ENCODE data around the gene CRYBB1.

The CRYBB1 gene

DNA sequence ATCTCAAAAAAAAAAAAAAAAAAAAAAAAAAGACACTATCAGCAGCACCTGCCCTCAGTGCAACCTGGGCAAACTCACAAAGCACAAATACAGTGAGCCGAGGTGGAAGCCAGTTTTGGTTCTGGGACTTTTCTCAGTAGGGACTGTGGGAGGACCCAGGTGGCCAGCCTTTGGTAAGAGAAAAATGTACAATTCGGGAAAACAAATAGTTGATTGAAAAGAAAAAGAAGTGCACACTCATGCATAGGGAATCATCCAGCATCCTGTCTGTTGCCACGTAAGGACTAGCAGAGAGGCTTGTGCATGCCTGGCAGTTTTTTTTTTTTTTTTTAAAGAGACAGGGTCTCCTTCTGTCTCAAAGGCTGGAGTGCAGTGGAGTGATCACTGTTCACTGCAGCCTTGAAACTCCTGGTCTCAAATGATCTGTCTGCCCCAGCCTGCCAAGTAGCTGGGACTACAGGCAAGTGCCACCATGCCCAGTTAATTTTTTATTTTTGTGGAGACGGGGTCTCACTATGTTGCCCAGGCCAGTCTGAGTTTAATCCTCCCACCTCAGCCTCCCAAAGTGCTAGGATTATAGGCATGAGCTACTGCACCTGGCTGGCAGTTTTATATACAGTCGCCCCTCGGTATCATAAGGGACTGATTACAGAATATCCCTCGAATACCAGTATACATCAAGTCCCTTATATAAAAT lies 64.6 kb downstream of the CRYBB1 start:
- DNase-seq (ENCODE audit: low spot score) = peak; percentile 79

DNA sequence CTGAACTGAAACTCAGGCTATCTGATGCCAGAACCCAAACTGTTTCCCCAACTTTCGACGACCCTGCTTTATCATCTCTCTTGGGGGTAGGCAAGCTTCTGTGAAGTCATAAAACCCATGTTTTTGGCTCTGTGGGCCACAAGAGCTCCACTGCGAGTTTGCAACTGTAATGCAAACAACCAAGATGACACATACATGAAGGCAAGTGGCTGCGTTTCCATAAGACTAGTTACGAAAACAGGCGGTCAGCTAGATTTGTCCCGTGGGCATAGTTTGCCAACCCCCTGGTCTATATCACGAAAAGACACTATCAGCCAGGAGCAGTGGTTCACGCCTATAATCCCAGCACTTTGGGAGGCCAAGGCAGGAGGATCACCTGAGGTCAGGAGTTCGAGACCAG lies 65.4 kb downstream of the CRYBB1 start:
- no peak for DNase-seq (ENCODE audit: low spot score)

DNA sequence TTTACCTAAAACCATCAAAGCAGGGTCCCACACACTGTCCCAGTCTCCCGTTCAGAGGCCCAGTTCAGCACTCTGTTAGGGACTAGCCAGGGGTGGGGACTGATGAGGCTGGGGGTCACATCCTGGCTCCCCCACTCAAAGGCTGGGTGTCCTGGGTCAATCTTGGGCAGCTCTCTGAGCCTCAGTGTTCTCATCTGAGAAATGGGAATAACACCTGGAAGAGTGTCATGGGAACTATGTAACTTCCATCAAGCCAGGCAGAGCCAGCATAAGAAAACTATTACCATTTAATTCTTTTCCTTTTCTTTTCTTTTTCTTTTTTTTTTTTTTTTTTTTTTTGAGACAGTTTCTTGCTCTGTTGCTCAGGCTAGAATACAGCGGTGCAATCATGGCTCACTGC lies 66.3 kb downstream of the CRYBB1 start:
- no peak for DNase-seq (ENCODE audit: low spot score)

DNA sequence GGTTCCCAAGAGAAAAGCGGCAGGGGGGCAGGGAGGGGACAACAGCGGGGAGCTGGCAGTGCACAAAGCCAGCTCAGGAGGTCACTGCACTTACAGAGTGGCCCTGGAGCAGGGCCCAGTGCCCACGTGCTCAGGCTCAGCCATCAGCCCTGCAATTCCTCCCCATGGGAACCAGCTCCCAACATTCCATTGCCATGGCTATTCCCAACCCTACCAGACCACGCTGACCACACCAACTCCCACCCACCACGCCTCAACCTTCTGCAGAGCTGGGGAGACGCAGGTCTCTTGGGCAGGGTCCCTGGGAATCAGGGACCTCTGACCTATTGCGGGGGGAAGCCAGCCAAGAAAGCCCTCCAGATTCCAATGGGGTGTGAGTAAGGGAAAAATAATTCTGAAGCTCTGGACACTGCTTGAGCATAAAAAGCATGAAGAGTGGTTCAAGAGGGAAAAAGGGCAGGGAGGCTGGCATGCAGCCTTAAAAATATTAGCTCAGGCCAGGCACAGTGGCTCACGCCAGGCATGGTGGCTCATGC lies 67.3 kb downstream of the CRYBB1 start:
- DNase-seq (ENCODE audit: low spot score) = no peak

DNA sequence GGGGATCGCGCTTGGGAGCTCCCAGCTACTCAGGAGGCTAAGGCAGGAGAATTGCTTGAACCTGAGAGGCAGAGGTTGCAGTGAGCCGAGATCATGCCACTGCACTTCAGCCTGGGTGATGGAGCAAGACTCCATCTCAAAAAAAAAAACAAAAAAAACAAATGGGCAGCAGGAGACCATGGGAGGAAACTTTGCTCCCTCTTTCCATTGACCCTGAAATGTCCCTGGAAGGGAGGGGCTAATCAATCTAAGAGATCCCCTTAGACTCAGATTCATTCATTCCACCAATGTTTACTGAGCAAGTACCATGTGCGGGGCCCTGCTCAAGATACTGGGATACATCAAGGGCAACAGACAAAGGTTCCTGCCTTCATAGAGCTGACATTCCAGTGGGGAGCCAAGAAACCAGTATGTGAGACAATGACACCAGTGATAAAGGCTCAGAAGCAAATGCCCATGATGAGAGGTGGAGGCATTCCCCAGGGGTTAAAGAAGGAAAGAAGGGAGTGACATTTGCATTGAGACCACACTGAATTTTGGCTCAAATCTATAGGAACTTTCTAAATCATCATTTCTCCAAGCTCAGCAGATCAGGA lies 67.8 kb downstream of the CRYBB1 start:
- DNase-seq (ENCODE audit: low spot score) = no peak
